Measurements from ENCODE around the gene FAM83G.

GRCh38 chr17:19003543-19004420 is 782 bp downstream of the FAM83G start:
- TF ChIP-seq CTCF (IDR thresholded peaks at IDR 0.05; ENCODE audit: extremely low read depth in 1 of 2, insufficient read depth in 1 of 2, low read depth in 1 of 2, low read length in 2 of 2) (no peak), POLR2AphosphoS5 (IDR thresholded peaks at IDR 0.05; ENCODE audit: insufficient read depth, low read depth, low read length) (no peak)

All from endothelial cell of umbilical vein (primary cell).